ENCODE measurements around the gene ELFN1.

The ELFN1 gene

GRCh38 chr7:1643270-1644092 lies 26.6 kb upstream of the ELFN1 start:
- DNase-seq (ENCODE audit: low spot score) = no peak

GRCh38 chr7:1644341-1645070 lies 25.6 kb upstream of the ELFN1 start:
- DNase-seq (ENCODE audit: low spot score) = no peak

- DNase-seq (ENCODE audit: low spot score) = no peak
Observed at GRCh38 chr7:1645071-1645409, 25.0 kb upstream of the ELFN1 start.

- DNase-seq (ENCODE audit: low spot score) = no peak
Observed at GRCh38 chr7:1645476-1645875, 24.6 kb upstream of the ELFN1 start.

GRCh38 chr7:1646391-1646790 lies 23.7 kb upstream of the ELFN1 start:
- no peak for DNase-seq (ENCODE audit: low spot score)

GRCh38 chr7:1646957-1647891 lies 22.9 kb upstream of the ELFN1 start:
- DNase-seq (ENCODE audit: low spot score) = no peak

- DNase-seq (ENCODE audit: low spot score) = peak; percentile 88
Observed at GRCh38 chr7:1647961-1648672, 22.0 kb upstream of the ELFN1 start.

GRCh38 chr7:1649751-1650326 lies 20.2 kb upstream of the ELFN1 start:
- no peak for DNase-seq (ENCODE audit: low spot score)

GRCh38 chr7:1650363-1651030 lies 19.6 kb upstream of the ELFN1 start:
- DNase-seq (ENCODE audit: low spot score) = no peak

GRCh38 chr7:1651031-1651446 lies 19.0 kb upstream of the ELFN1 start:
- no peak for DNase-seq (ENCODE audit: low spot score)

- DNase-seq (ENCODE audit: low spot score) = no peak
Observed at GRCh38 chr7:1651891-1652290, 18.2 kb upstream of the ELFN1 start.

- DNase-seq (ENCODE audit: low spot score) = no peak
Observed at GRCh38 chr7:1653500-1653899, 16.6 kb upstream of the ELFN1 start.

- no peak for DNase-seq (ENCODE audit: low spot score)
Observed at GRCh38 chr7:1654111-1654510, 16.0 kb upstream of the ELFN1 start.

GRCh38 chr7:1654738-1655475 lies 15.2 kb upstream of the ELFN1 start:
- no peak for DNase-seq (ENCODE audit: low spot score)

- no peak for DNase-seq (ENCODE audit: low spot score)
Observed at GRCh38 chr7:1659696-1660095, 10.4 kb upstream of the ELFN1 start.

GRCh38 chr7:1661461-1661860 lies 8.6 kb upstream of the ELFN1 start:
- DNase-seq (ENCODE audit: low spot score) = no peak

GRCh38 chr7:1662101-1662500 lies 8.0 kb upstream of the ELFN1 start:
- no peak for DNase-seq (ENCODE audit: low spot score)

- DNase-seq (ENCODE audit: low spot score) = no peak
Observed at GRCh38 chr7:1662767-1663166, 7.3 kb upstream of the ELFN1 start.

- DNase-seq (ENCODE audit: low spot score) = no peak
Observed at GRCh38 chr7:1663223-1663622, 6.9 kb upstream of the ELFN1 start.
